Inferior parietal cortex (tissue), 1 donor: Measurements from ENCODE around the gene DPEP2.
"Not testable (repeated sequence)": the region's sequence is repeated elsewhere in the genome, so short reads cannot be mapped to it uniquely, and the experiment has no call there.

Experiments
- DNase-seq: peaks from one replicate; pipeline ENCODE4 v3.0.0-alpha.2; 2016; ENCODE audit errors: extremely low spot score

Gene DPEP2, protein sequence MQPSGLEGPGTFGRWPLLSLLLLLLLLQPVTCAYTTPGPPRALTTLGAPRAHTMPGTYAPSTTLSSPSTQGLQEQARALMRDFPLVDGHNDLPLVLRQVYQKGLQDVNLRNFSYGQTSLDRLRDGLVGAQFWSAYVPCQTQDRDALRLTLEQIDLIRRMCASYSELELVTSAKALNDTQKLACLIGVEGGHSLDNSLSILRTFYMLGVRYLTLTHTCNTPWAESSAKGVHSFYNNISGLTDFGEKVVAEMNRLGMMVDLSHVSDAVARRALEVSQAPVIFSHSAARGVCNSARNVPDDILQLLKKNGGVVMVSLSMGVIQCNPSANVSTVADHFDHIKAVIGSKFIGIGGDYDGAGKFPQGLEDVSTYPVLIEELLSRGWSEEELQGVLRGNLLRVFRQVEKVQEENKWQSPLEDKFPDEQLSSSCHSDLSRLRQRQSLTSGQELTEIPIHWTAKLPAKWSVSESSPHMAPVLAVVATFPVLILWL

GRCh38 chr16:67998779-67999688 is at the start of gene DPEP2:
Gene DPEP2 (minus strand): TSS chr16:67999484. CDS start chr16:67993212, 6,272 bp downstream.
- not testable (repeated sequence) for DNase-seq

DNA sequence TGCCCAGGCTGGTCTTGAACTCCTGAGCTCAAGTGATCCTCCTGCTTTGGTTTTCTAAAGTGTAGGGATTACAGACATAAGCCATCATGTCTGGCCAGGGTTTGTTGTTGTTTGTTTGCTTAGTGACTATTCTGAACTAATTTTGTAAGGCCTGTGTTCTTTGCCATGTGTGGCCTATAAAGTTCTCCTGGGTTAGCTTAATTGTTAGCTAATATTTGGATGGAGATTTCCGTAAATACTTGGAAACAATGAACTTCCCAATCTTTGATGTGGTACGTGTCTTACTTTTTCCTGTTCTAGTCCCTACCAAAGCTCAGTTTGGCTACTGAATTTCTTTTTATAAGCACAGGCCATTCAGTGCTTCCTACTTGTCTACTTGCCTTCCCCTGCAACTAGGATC is 48.7 kb upstream of the DPEP2 start:
- DNase-seq, result no peak

- no peak for DNase-seq
Observed at GRCh38 chr16:68046106-68046505, 46.8 kb upstream of the DPEP2 start.

GRCh38 chr16:68041783-68042182 is 42.5 kb upstream of the DPEP2 start:
- DNase-seq, result no peak

DNA sequence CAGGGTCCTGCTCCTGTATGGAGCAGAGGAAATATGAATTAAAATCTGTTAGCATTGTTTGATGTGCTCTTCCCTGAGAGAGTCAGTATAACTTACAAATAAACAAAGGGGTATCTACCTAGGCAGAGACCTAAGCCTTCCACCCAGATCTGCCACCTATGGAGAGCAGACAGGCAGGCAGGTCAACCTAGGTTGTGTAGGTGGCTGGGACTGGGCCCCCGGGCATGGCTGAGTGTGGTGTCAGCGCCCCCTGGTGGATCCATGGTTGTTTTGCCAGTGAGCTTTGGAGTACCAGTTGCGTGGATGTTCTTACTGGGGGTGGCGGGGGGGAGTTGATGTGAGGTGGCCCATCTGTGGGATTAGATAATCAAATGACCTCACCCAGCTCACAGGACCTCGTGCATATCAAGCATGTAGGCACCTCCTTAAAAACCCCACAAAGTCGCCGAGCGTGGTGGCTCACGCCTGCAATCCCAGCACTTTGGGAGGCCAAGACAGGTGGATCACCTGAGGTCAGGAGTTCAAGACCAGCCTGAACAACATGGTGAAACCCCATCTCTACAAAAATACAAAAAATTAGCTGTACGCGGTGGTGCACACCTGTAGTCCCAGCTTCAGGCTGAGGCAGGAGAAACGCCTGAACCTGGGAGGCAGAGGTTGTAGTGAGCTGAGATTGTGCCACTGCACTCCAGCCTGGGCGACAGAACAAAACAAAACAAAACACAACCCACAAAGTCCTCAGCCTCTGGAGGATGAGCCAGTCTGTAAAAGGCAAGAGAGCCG is 41.4 kb upstream of the DPEP2 start:
- peak; percentile 65 for DNase-seq

GRCh38 chr16:68037841-68038597 is 38.7 kb upstream of the DPEP2 start:
- DNase-seq, result no peak

DNA sequence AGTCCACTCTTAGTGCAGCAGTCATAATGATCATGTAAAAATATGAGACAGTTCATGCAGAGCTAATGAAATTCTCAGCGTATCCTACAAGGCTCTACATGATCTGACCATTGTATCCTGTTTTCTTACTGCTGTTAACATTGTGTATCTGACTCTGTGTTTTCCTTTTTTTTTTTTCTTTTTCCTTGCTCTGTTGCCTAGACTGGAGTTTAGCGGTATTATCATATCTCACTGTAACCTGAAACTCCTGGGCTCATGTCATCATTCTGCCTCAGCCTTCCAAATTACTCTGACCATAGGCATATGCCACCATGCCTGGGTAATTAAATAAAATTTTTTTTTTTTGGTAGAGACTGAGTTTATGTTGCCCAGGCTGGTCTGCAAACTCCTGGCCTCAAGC is 35.9 kb upstream of the DPEP2 start:
- no peak for DNase-seq

DNA sequence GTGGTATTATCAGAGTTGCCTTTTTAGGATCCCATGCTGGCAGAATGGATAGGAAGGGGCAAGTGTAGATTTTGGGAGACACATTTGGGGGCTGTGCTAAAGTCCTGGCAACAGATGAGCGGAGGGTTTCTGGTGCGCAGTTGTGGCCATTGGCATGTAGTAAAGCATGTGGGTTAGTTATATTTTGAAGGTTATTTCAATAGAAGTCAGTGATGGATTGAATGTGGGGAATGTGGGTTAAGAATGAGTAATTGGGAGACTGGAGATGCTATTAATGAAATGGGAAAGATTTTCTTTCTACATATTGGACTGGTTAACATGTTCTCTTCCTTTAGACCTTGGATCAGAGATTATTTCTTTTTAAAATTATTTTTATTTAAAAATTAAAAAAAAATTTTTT is 33.8 kb upstream of the DPEP2 start:
- no peak for DNase-seq

DNA sequence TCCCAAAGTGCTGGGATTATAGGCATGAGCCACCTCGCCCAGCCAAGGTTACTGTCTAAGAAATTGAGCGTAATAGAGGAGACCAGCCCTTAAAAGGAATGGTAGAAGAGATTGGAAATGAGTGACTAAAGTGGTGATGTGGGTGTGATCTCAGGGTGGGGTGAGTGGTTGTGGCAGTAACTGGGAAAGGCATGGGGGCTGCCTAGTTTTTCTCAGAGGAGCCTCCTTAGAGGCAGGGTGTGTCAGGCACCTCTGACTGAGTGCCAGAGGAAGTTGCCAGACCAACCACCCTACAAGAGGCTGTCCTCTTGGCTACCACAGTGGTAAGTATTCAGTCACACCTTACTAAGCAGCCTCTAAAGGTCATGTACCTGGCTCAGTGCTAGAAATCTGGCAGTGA is 32.7 kb upstream of the DPEP2 start:
- no peak for DNase-seq

DNA sequence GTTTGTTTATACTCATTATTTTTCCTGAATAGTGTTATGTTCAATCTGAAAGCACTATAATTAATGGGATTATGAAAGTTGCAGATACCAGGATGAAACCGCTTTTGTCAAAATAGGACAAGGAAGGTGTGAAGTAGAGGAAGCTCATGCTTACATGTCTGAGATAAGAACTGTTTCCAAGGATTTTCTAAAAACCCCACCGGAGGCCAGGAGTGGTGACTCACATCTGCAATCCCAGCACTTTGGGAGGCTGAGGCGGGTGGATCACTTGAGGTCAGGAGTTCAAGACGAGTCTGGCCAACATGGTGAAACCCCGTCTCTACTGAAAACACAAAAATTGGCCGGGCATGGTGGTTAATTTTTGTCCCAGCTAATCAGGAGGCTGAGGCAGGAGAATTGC is 30.8 kb upstream of the DPEP2 start:
- DNase-seq, result not testable (repeated sequence)

- DNase-seq, result no peak
Observed at GRCh38 chr16:68028996-68029395, 29.7 kb upstream of the DPEP2 start.

- DNase-seq, result peak; percentile 96
Observed at GRCh38 chr16:68022728-68023537, 23.6 kb upstream of the DPEP2 start, which contains the start of the genes DDX28 and DUS2. Gene DDX28 (minus strand): TSS chr16:68023232. CDS start chr16:68023202, 30 bp downstream. Gene DUS2 (plus strand): TSS chr16:68023284. CDS start chr16:68038024, 14,740 bp downstream.

DNA sequence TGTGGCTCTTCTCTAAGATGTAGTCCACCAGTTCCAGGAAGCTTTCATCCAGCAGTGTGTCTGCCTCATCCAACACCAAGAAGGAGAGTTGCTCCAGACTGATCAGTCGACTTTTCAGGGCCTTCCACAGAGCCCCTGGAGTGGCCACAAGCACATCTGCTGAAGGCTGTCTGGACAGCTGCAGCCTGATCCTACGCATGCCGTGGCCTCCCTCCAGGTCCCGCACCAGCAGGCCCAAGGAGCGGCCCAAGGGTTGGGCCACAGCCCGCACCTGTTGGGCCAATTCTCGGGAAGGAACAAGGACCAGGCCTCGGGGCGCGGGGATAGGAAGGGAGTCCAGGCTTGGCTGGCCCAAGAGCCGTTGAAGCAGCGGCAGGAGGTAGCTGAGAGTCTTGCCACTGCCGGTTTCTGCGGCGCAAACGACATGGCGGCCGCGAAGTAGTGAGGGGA is 23.0 kb upstream of the DPEP2 start:
- no peak for DNase-seq

GRCh38 chr16:68021490-68021889 is 22.2 kb upstream of the DPEP2 start:
- DNase-seq, result no peak

GRCh38 chr16:68019167-68019680 is 19.9 kb upstream of the DPEP2 start:
- no peak for DNase-seq

- no peak for DNase-seq
Observed at GRCh38 chr16:68015681-68016080, 16.4 kb upstream of the DPEP2 start, which contains the start of gene DPEP2NB. Gene DPEP2NB (minus strand): TSS chr16:68015911. CDS start chr16:68015770, 141 bp downstream.

DNA sequence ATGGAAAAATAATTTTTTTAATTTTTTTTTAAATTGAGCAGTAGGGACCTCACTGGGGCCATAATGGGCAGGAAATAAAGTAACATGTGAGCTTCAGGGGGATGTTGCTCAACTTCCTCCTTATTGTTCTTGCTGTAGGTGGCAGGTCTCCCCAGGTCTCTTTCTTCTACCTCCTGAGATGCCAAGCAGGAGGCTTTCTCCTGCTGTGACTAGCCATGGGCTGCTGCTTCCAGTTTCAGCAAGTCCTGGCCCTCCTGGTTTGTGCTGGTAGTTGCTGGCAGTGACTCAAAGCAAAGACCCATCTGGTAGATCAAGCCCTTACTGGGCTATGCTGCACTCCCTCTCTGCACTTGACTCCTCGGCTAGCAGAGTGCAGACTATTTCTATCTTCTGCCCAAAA is 14.2 kb upstream of the DPEP2 start:
- no peak for DNase-seq

DNA sequence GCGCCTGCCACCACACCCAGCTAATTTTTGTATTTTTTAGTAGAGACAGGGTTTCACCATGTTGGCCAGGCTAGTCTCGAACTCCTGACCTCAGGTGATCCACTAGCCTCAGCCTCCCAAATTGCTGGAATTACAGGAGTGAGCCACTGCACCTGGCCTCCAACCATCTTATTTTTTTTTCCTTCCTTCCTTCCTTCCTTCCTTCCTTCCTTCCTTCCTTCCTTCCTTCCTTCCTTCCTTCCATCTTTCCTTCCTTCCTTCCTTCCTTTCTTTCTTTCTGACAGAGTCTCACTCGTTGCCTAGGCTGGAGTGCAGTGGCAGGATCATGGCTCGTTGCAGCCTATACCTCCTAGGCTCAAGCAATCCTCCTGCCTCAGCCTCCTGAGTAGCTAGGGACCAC is 10.6 kb upstream of the DPEP2 start:
- not testable (repeated sequence) for DNase-seq

DNA sequence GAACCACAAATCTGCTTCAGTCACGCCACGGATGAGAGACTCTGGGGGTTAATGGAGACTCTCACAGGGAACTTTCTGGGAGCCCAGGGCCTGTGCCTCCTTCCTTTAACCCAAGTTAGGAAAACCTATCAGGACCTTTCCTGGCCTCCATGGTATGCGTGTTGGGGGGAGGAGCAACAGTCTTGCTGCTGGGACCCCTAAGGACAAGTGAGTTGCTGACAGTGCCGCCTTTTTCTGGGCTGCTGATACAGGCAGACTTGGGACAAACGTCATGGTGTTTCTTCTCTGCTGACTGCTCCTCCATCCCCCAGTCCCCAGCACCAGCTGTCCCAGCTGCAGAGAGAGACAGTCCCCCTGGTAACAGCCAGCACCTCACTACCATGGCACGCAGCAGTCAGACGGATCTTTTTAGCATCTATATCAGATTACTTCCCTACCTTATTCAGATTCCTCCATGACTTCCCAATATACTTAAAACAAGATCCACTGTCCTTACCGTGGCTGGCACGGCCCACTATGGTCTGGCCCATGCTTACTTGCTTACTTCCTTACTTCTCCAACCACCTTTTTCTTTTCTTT is 10.0 kb upstream of the DPEP2 start:
- no peak for DNase-seq
